ENCODE data around the gene RASGRP3.

DNA sequence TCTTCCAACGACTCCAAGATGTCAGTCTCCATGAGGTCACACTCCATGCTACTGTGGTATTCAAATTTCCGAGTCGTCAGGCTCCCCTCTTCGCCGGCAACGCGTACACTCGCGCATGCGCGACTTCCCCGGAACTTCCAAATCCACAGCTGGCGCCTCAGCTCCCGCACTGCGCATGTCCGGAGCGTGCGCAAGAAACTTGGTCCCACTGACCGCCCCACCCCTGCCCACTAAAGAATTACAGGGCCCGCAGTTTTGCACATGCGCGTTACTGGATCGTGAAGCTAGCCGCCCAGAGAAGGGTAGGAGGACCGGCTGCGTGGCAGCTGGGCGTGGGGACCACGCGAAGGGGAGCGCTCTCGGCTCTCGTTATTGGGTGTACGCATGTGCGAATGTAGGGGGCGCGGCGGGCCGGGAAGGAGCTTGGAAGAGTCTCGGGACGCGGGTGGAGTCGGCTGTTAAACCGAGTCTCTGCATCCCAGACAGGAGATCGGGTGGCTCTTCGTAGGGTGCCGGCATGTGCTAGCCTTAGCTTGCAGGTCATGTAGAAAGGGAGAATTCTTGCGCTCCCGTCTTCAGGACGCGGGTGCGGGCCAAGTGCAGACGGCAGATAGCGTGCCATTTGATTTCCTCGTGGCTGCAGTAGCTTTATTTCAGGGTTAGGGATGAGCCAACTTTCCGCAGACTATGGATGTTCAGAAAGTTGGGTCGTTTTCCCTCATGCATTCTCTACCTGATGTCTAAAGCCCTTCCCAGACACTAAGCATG is 122.9 kb downstream of the RASGRP3 start, which contains the start of gene FAM98A:
- TF ChIP-seq, protein P1, sequence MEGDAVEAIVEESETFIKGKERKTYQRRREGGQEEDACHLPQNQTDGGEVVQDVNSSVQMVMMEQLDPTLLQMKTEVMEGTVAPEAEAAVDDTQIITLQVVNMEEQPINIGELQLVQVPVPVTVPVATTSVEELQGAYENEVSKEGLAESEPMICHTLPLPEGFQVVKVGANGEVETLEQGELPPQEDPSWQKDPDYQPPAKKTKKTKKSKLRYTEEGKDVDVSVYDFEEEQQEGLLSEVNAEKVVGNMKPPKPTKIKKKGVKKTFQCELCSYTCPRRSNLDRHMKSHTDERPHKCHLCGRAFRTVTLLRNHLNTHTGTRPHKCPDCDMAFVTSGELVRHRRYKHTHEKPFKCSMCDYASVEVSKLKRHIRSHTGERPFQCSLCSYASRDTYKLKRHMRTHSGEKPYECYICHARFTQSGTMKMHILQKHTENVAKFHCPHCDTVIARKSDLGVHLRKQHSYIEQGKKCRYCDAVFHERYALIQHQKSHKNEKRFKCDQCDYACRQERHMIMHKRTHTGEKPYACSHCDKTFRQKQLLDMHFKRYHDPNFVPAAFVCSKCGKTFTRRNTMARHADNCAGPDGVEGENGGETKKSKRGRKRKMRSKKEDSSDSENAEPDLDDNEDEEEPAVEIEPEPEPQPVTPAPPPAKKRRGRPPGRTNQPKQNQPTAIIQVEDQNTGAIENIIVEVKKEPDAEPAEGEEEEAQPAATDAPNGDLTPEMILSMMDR (IDR thresholded peaks at IDR 0.05), result 0 out of 2 replicates have a peak, but pooled peaks have one; percentile 11
- TF ChIP-seq ZFX (IDR thresholded peaks at IDR 0.05; ENCODE audit: borderline replicate concordance), result no peak
